ENCODE measurements around the gene TYMP.

DNA sequence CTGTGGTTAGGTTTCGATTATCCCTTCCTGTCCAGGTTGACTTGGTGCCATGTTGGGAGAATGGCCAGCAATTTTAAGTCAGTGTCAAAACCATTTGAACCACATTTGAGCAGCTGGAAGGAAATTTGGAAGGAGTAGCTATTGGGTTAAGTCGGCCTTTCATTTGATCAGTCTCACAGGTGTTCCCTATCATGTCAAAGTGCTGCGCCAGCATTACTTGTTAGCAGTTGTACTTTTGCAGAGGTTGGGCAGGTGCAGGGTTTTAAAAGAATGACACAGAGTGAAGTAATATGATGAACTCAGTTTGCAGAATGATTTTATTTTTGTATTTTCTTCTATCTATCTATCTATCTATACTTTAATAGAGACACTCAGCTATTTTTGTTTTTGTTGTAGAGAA lies 6.4 kb upstream of the TYMP start:
- TF ChIP-seq, protein P1, sequence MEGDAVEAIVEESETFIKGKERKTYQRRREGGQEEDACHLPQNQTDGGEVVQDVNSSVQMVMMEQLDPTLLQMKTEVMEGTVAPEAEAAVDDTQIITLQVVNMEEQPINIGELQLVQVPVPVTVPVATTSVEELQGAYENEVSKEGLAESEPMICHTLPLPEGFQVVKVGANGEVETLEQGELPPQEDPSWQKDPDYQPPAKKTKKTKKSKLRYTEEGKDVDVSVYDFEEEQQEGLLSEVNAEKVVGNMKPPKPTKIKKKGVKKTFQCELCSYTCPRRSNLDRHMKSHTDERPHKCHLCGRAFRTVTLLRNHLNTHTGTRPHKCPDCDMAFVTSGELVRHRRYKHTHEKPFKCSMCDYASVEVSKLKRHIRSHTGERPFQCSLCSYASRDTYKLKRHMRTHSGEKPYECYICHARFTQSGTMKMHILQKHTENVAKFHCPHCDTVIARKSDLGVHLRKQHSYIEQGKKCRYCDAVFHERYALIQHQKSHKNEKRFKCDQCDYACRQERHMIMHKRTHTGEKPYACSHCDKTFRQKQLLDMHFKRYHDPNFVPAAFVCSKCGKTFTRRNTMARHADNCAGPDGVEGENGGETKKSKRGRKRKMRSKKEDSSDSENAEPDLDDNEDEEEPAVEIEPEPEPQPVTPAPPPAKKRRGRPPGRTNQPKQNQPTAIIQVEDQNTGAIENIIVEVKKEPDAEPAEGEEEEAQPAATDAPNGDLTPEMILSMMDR (conservative IDR thresholded peaks at IDR 0.05 in 1 of 2, IDR thresholded peaks at IDR 0.05 in 1 of 2; ENCODE audit: extremely low read depth in 1 of 2, insufficient read depth in 1 of 2, low read depth in 1 of 2, low read length in 2 of 2): no peak
- no peak for TF ChIP-seq EZH2 (IDR thresholded peaks at IDR 0.05; ENCODE audit: borderline replicate concordance, low read length)

All from mammary epithelial cell (primary cell).